ENCODE results near the gene REELD1. TPM values are rescaled to one million over a fixed set of nuclear protein-coding genes. Genes with fewer than 3 reads are reported as not detected.

The REELD1 gene
- total and polyA plus RNA-seq, 2 donors (not counting 3 experiments of a cell fraction or from before 2014, with no cell fraction given): not detected

DNA sequence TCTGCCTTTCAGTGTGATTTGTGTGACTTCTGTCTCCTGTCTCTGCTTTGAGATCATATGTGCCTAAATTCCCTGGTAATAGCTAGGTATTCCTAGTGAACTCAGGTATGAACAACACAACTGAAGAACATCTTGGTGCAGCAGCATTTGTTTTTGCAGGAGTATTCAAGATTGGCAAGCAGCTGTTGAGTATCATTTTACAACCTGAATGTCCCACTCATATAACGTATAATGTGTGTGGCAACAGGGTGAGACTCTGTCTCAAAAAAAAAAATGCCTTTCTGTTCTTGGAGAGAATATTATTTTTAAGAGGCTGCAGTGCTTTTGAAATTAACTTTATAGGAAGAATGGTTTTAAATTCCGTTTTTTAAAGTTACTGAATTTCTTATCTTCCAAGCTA, 31.1 kb upstream of the REELD1 start:
- H4K20me1 ChIP-seq (replicated peaks; ENCODE audit: control insufficient read depth, extremely low read depth, insufficient read depth, low read length): no peaks in the 10 kb centered on the region
- no peak overlapping the region for H3K4me3 ChIP-seq (replicated peaks in 1 of 3; ENCODE audit: insufficient read depth in 1 of 3, low read depth in 1 of 3, low read length in 3 of 3)
- DNase-seq (ENCODE audit: low read depth, low spot score) (no peak), FAIRE-seq (no peak)
- intact Hi-C loops (cut with micrococcal nuclease): no loop called here
- no peaks in the 10 kb centered on the region for H3K9me3 ChIP-seq (replicated peaks; ENCODE audit: control insufficient read depth, insufficient read depth, low read length)
- peaks cover under 1 to 7% of the 10 kb centered on the region in 2 experiments for H3K36me3 ChIP-seq (ENCODE audit: control insufficient read depth in 2 of 2, extremely low read depth in 1 of 2, insufficient read depth in 2 of 2, low read length in 2 of 2)
- H3K4me1 ChIP-seq (ENCODE audit: control insufficient read depth, extremely low read depth, insufficient read depth, low read length): no peaks in the 10 kb centered on the region
- ChIA-PET POLR2A (no interaction called here), CTCF (no interaction called here)
- no peak overlapping the region for H3K4me2 ChIP-seq (ENCODE audit: insufficient read depth, low read length)
- no peak overlapping the region for H3K9ac ChIP-seq (replicated peaks; ENCODE audit: extremely low read depth, insufficient read depth, low read length)
- no TSS peak for BruUV-seq (replicated peaks)
- H2AFZ ChIP-seq (ENCODE audit: low read depth, low read length): no peak overlapping the region
- H3K9me1 ChIP-seq (replicated peaks; ENCODE audit: control insufficient read depth, extremely low read depth, insufficient read depth, low read length): no peaks in the 10 kb centered on the region
- H3K27ac ChIP-seq (ENCODE audit: insufficient read depth, low read depth, low read length): no peak overlapping the region
- H3K27me3 ChIP-seq (ENCODE audit: control insufficient read depth in 2 of 2, insufficient read depth in 2 of 2, low read length in 2 of 2): no peaks in the 10 kb centered on the region
- TF ChIP-seq, protein P1, sequence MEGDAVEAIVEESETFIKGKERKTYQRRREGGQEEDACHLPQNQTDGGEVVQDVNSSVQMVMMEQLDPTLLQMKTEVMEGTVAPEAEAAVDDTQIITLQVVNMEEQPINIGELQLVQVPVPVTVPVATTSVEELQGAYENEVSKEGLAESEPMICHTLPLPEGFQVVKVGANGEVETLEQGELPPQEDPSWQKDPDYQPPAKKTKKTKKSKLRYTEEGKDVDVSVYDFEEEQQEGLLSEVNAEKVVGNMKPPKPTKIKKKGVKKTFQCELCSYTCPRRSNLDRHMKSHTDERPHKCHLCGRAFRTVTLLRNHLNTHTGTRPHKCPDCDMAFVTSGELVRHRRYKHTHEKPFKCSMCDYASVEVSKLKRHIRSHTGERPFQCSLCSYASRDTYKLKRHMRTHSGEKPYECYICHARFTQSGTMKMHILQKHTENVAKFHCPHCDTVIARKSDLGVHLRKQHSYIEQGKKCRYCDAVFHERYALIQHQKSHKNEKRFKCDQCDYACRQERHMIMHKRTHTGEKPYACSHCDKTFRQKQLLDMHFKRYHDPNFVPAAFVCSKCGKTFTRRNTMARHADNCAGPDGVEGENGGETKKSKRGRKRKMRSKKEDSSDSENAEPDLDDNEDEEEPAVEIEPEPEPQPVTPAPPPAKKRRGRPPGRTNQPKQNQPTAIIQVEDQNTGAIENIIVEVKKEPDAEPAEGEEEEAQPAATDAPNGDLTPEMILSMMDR (IDR thresholded peaks at IDR 0.05; ENCODE audit: extremely low read depth in 1 of 2, insufficient read depth in 1 of 2, low read depth in 1 of 2, low read length in 2 of 2): no peak
- no peak for TF ChIP-seq EZH2 (IDR thresholded peaks at IDR 0.05; ENCODE audit: borderline replicate concordance, low read depth, low read length, severe bottlenecking)
- no peak for TF ChIP-seq POLR2A (IDR thresholded peaks at IDR 0.05; ENCODE audit: low read depth, low read length)
- no peak for TF ChIP-seq FOS (IDR thresholded peaks at IDR 0.05; ENCODE audit: borderline replicate concordance, insufficient read depth, low read length)
- TF ChIP-seq MYC (IDR thresholded peaks at IDR 0.05; ENCODE audit: low read depth, low read length): no peak
- TF ChIP-seq, protein P2, sequence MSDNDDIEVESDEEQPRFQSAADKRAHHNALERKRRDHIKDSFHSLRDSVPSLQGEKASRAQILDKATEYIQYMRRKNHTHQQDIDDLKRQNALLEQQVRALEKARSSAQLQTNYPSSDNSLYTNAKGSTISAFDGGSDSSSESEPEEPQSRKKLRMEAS (IDR thresholded peaks at IDR 0.05; ENCODE audit: insufficient read depth, insufficient read length): no peak
- TF ChIP-seq GATA2 (IDR thresholded peaks at IDR 0.05; ENCODE audit: insufficient read depth, insufficient read length, low read depth, low read length): no peak
- dilution Hi-C loops (cut with MboI; ENCODE audit: extremely low pct_ligation_motif_present, low sequenced_read_pairs): no loop called here
- H3K79me2 ChIP-seq (ENCODE audit: control insufficient read depth, insufficient read depth, low read length): peaks cover 40% of the 10 kb centered on the region

Measured in endothelial cell of umbilical vein (primary cell).